ENCODE data around the gene DISC1. TPM values are rescaled to one million over a fixed set of nuclear protein-coding genes. Genes with fewer than 3 reads are reported as not detected.

The DISC1 gene
- total and polyA plus RNA-seq, 2 donors (not counting 3 experiments of a cell fraction or from before 2014, with no cell fraction given) = 3.3 to 14.7 TPM

- dilution Hi-C loops (cut with MboI; ENCODE audit: extremely low pct_ligation_motif_present, low sequenced_read_pairs) = no loop called here
- Histone ChIP-seq H3K36me3 (ENCODE audit: control insufficient read depth in 2 of 2, extremely low read depth in 1 of 2, insufficient read depth in 2 of 2, low read length in 2 of 2) (no peaks in the 10 kb centered on the region), H3K9me3 (replicated peaks; ENCODE audit: control insufficient read depth, insufficient read depth, low read length) (no peaks in the 10 kb centered on the region), H3K9me1 (replicated peaks; ENCODE audit: control insufficient read depth, extremely low read depth, insufficient read depth, low read length) (no peaks in the 10 kb centered on the region), H3K79me2 (ENCODE audit: control insufficient read depth, insufficient read depth, low read length) (no peaks in the 10 kb centered on the region), H3K4me3 (replicated peaks in 1 of 3; ENCODE audit: insufficient read depth in 1 of 3, low read depth in 1 of 3, low read length in 3 of 3) (no peak overlapping the region), H3K27me3 (ENCODE audit: control insufficient read depth in 2 of 2, insufficient read depth in 2 of 2, low read length in 2 of 2) (no peaks in the 10 kb centered on the region), H2AFZ (ENCODE audit: low read depth, low read length) (peak overlapping the region; percentile 13), H3K27ac (ENCODE audit: insufficient read depth, low read depth, low read length) (peak overlapping the region; percentile 13), H3K4me2 (ENCODE audit: insufficient read depth, low read length) (peak overlapping the region; percentile 25), H3K4me1 (ENCODE audit: control insufficient read depth, extremely low read depth, insufficient read depth, low read length) (peaks cover 17% of the 10 kb centered on the region), H3K9ac (replicated peaks; ENCODE audit: extremely low read depth, insufficient read depth, low read length) (no peak overlapping the region), H4K20me1 (replicated peaks; ENCODE audit: control insufficient read depth, extremely low read depth, insufficient read depth, low read length) (no peaks in the 10 kb centered on the region)
- TF ChIP-seq FOS (IDR thresholded peaks at IDR 0.05; ENCODE audit: borderline replicate concordance, insufficient read depth, low read length) (peak; percentile 61), EZH2 (IDR thresholded peaks at IDR 0.05; ENCODE audit: borderline replicate concordance, low read depth, low read length, severe bottlenecking) (no peak), MYC (IDR thresholded peaks at IDR 0.05; ENCODE audit: low read depth, low read length) (no peak), POLR2AphosphoS5 (IDR thresholded peaks at IDR 0.05; ENCODE audit: insufficient read depth, low read depth, low read length) (peak; percentile 27), MAX (IDR thresholded peaks at IDR 0.05; ENCODE audit: insufficient read depth, insufficient read length) (no peak), GATA2 (IDR thresholded peaks at IDR 0.05; ENCODE audit: insufficient read depth, insufficient read length, low read depth, low read length) (peak; percentile 85), CTCF (IDR thresholded peaks at IDR 0.05; ENCODE audit: extremely low read depth in 1 of 2, insufficient read depth in 1 of 2, low read depth in 1 of 2, low read length in 2 of 2) (no peak), POLR2A (IDR thresholded peaks at IDR 0.05; ENCODE audit: low read depth, low read length) (no peak), JUN (IDR thresholded peaks at IDR 0.05; ENCODE audit: borderline replicate concordance, insufficient read depth, insufficient read length, low read depth) (peak; percentile 28)
- intact Hi-C loops (cut with micrococcal nuclease) = loop anchor here (2.0 kb wide), 1 partner anchor 43 kb away; no protein-coding TSS in a partner anchor
- FAIRE-seq (peak; percentile 67), DNase-seq (ENCODE audit: low read depth, low spot score) (peak; percentile 73)
- BruUV-seq (replicated peaks) = no TSS peak
- POLR2A ChIA-PET = interaction anchor here (0.6 kb wide), 1 partner anchor 591 kb away, joined by 3 read pairs; no protein-coding TSS in a partner anchor
- CTCF ChIA-PET = interaction anchor here (1.5 kb wide), 1 partner anchor 129 kb away, joined by 4 read pairs; no protein-coding TSS in a partner anchor
Measured at GRCh38 chr1:231885209-231885854, 258.7 kb downstream of the DISC1 start.
